HCT116 (cell line): ENCODE results near the gene TIMP3.

Experiments used
- CTCF ChIP-seq, 3 experiments: fragments of 200-600 bp in 1 of 3; sonication (generic) in 1 of 3; IDR thresholded peaks in 2 of 3; conservative IDR thresholded peaks in 1 of 3; 2 replicates each; pipeline ENCODE4 v1.5.1; 2012 to 2017; ENCODE audit warnings: low read depth in 2 of 3, low read length in 2 of 3, antibody characterized with exemption in 1 of 3, borderline replicate concordance in 1 of 3, control low read depth in 1 of 3, mild to moderate bottlenecking in 1 of 3, mixed read lengths in 1 of 3, mixed run types in 1 of 3, moderate library complexity in 1 of 3; ENCODE audit not compliant: insufficient read depth in 1 of 3
- EGR1 ChIP-seq: IDR thresholded peaks from 2 replicates; pipeline ENCODE4 v1.6.1; 2012; ENCODE audit warnings: low read depth
- ELF1 ChIP-seq: IDR thresholded peaks from 2 replicates; pipeline ENCODE4 v1.6.1; 2012; ENCODE audit warnings: low read depth, borderline replicate concordance
- EZH2 ChIP-seq: fragments of 200-600 bp; sonication (generic); IDR thresholded peaks from 2 replicates; pipeline ENCODE4 v1.6.1; 2017; ENCODE audit warnings: antibody characterized with exemption, mixed run types
- EZH2phosphoT487 ChIP-seq: fragments of 200-600 bp; IDR thresholded peaks from 2 replicates; pipeline ENCODE4 v1.6.1; 2018; ENCODE audit warnings: antibody characterized with exemption, borderline replicate concordance
- POLR2A ChIP-seq: IDR thresholded peaks from 2 replicates; pipeline ENCODE4 v1.7.0; 2011; ENCODE audit warnings: borderline replicate concordance; ENCODE audit not compliant: insufficient read depth, insufficient read length; ENCODE audit errors: extremely low read depth
- POLR2AphosphoS5 ChIP-seq: IDR thresholded peaks from 2 replicates; pipeline ENCODE4 v1.6.1; 2011; ENCODE audit warnings: mild to moderate bottlenecking, low read depth, low read length, moderate library complexity
- SP1 ChIP-seq: IDR thresholded peaks from 2 replicates; pipeline ENCODE4 v1.6.1; 2012; ENCODE audit warnings: low read depth
- SRF ChIP-seq: IDR thresholded peaks from 2 replicates; pipeline ENCODE4 v1.6.1; 2012; ENCODE audit warnings: low read depth
- TCF7L2 ChIP-seq: IDR thresholded peaks from 2 replicates; pipeline ENCODE4 v1.7.0; 2011; ENCODE audit warnings: borderline replicate concordance, inconsistent platforms; ENCODE audit not compliant: insufficient read depth, insufficient read length; ENCODE audit errors: extremely low read depth
- YY1 ChIP-seq: IDR thresholded peaks from 2 replicates; pipeline ENCODE4 v1.6.1; 2011; ENCODE audit warnings: low read length, low read depth, moderate library complexity, mild to moderate bottlenecking; ENCODE audit not compliant: insufficient replicate concordance; ENCODE audit errors: extremely low read depth

GRCh38 chr22:32861330-32861729 lies 59.8 kb downstream of the TIMP3 start:
- TF ChIP-seq EGR1 (no peak), EZH2 (no peak), CTCF (IDR thresholded peaks at IDR 0.05 in 2 of 3, conservative IDR thresholded peaks at IDR 0.05 in 1 of 3; ENCODE audit: borderline replicate concordance in 1 of 3, insufficient read depth in 1 of 3, low read depth in 2 of 3, low read length in 2 of 3) (no peak), ELF1 (no peak), EZH2phosphoT487 (no peak), TCF7L2 (no peak), POLR2A (no peak), SRF (no peak), YY1 (no peak), SP1 (no peak), POLR2AphosphoS5 (no peak)
